Measurements from ENCODE around the gene FGR. TPM values are rescaled to one million over a fixed set of nuclear protein-coding genes. Genes with fewer than 3 reads are reported as not detected.
"Not testable (repeated sequence)": the region's sequence is repeated elsewhere in the genome, so short reads cannot be mapped to it uniquely, and the experiment has no call there.

The FGR gene
- total RNA-seq, 1 donor from 2014 or later: 0.22 TPM

GRCh38 chr1:27661412-27662075 lies 26.6 kb upstream of the FGR start:
- intact Hi-C loops (cut with micrococcal nuclease): loop anchor here (2.0 to 5.0 kb wide), 4 partner anchors 111 to 427 kb away; partner anchors contain the start of genes STX12, TMEM222 and WDTC1

- intact Hi-C loops (cut with micrococcal nuclease): loop anchor here (1.0 to 5.0 kb wide), 4 partner anchors 9 to 338 kb away; partner anchors contain the start of genes SYTL1 and TMEM222
These were observed 25.4 kb upstream of the FGR start for GRCh38 chr1:27660300-27660835.

GRCh38 chr1:27659497-27660299 lies 24.7 kb upstream of the FGR start:
- intact Hi-C loops (cut with micrococcal nuclease): loop anchor here (1.0 to 5.0 kb wide), 8 partner anchors 9 to 337 kb away; partner anchors contain the start of genes SYTL1 and TMEM222

GRCh38 chr1:27658951-27659496 lies 24.0 kb upstream of the FGR start:
- intact Hi-C loops (cut with micrococcal nuclease): loop anchor here (1.0 kb wide), 4 partner anchors 15 to 171 kb away; no protein-coding TSS in a partner anchor

GRCh38 chr1:27656157-27656893 lies 21.3 kb upstream of the FGR start:
- intact Hi-C loops (cut with micrococcal nuclease): no loop called here

GRCh38 chr1:27655151-27655937 lies 20.4 kb upstream of the FGR start:
- intact Hi-C loops (cut with micrococcal nuclease): no loop called here

GRCh38 chr1:27652111-27652864 lies 17.3 kb upstream of the FGR start:
- intact Hi-C loops (cut with micrococcal nuclease): no loop called here

GRCh38 chr1:27650539-27651175 lies 15.7 kb upstream of the FGR start:
- intact Hi-C loops (cut with micrococcal nuclease): loop anchor here (1.0 kb wide), 1 partner anchor 10 kb away; no protein-coding TSS in a partner anchor

- intact Hi-C loops (cut with micrococcal nuclease): loop anchor here (1.0 kb wide), 1 partner anchor 10 kb away; no protein-coding TSS in a partner anchor
These were observed 15.2 kb upstream of the FGR start for GRCh38 chr1:27650171-27650538.

GRCh38 chr1:27649306-27649635 lies 14.3 kb upstream of the FGR start:
- intact Hi-C loops (cut with micrococcal nuclease): no loop called here

- intact Hi-C loops (cut with micrococcal nuclease): no loop called here
These were observed 13.8 kb upstream of the FGR start for GRCh38 chr1:27648602-27649305.

GRCh38 chr1:27647328-27647727 lies 12.3 kb upstream of the FGR start:
- intact Hi-C loops (cut with micrococcal nuclease): no loop called here

GRCh38 chr1:27646676-27647075 lies 11.7 kb upstream of the FGR start:
- intact Hi-C loops (cut with micrococcal nuclease): no loop called here

GRCh38 chr1:27645071-27645415 lies 10.1 kb upstream of the FGR start:
- intact Hi-C loops (cut with micrococcal nuclease): no loop called here

GRCh38 chr1:27644369-27645070 lies 9.5 kb upstream of the FGR start:
- intact Hi-C loops (cut with micrococcal nuclease): loop anchor here (1.0 kb wide), 3 partner anchors 11 to 19 kb away; no protein-coding TSS in a partner anchor

GRCh38 chr1:27643600-27644368 lies 8.8 kb upstream of the FGR start:
- intact Hi-C loops (cut with micrococcal nuclease): loop anchor here (1.0 kb wide), 3 partner anchors 10 to 20 kb away; no protein-coding TSS in a partner anchor

GRCh38 chr1:27640514-27640913 lies 5.5 kb upstream of the FGR start:
- intact Hi-C loops (cut with micrococcal nuclease): not testable (repeated sequence)

All from T-helper 1 cell treated with Interleukin-12 subunit alpha and Interleukin-12 subunit beta and Interleukin-4 antibody, amounts not matched to agents 30 ng/mL and 1 ng/mL, for 36 hours (primary cell).